ENCODE measurements around the gene CMTM7.
A peak's percentile ranks its signal among the peaks of the same experiment; 100 is the strongest.

Gene CMTM7

DNA sequence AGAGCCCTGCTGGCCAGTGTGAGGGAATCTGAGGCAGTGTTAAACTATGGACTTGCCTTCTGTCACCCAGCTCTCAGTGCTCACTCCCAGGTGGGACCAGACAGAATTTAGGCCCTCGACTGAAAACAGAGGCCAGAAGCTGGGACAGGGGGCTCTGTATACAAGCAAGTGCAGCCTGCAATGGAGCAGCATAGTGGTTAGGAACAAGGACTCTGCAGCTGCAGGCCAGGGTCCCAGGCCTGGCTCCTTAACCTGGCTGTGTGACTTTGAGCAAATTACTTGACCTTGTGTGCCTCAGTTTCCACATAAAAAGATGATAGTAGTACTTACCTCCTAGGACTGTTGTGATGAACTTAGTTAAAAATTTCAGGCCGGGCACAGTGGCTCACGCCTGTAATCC lies 39.8 kb downstream of the CMTM7 start:
- H3K4me3 ChIP-seq (ENCODE audit: low read depth, low read length): no peak overlapping the region
- no peak for DNase-seq (ENCODE audit: low read depth)
- TF ChIP-seq, protein P1, sequence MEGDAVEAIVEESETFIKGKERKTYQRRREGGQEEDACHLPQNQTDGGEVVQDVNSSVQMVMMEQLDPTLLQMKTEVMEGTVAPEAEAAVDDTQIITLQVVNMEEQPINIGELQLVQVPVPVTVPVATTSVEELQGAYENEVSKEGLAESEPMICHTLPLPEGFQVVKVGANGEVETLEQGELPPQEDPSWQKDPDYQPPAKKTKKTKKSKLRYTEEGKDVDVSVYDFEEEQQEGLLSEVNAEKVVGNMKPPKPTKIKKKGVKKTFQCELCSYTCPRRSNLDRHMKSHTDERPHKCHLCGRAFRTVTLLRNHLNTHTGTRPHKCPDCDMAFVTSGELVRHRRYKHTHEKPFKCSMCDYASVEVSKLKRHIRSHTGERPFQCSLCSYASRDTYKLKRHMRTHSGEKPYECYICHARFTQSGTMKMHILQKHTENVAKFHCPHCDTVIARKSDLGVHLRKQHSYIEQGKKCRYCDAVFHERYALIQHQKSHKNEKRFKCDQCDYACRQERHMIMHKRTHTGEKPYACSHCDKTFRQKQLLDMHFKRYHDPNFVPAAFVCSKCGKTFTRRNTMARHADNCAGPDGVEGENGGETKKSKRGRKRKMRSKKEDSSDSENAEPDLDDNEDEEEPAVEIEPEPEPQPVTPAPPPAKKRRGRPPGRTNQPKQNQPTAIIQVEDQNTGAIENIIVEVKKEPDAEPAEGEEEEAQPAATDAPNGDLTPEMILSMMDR (conservative IDR thresholded peaks at IDR 0.05; ENCODE audit: low read depth, low read length): no peak

DNA sequence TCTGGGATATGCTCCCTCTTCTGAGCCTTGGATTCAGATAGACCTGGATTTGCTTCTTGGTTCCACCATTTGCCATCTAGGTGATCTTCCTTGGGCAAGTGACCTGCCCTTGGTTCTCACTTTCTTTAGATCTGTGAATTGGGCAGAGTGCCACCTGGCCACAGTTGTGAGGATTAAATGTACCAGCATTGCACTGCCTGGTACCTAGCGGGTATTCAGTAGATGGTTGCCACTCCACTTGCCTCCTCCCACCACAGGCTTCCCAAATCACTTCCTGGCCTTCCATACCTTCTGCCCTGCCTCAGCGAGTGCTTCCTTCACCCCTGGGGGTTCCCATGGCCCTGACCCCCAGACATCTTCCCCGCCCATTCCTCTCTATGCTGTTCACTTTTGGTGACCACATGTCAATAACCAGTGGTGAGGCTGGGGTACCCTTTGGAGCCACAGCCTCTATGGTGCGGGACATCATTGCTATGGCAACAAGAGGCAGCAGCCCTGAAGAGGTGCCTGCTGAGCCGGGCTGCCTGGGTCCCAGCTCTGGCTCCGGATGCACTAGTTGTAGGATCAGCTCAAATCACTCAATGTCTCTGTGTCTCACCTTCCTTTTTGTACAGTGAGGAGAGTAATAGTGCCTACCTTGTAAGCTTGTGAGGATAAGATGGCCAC lies 40.5 kb downstream of the CMTM7 start:
- H3K4me3 ChIP-seq (ENCODE audit: low read depth, low read length): no peak overlapping the region
- TF ChIP-seq, protein P1 (conservative IDR thresholded peaks at IDR 0.05; ENCODE audit: low read depth, low read length): no peak
- no peak for DNase-seq (ENCODE audit: low read depth)

DNA sequence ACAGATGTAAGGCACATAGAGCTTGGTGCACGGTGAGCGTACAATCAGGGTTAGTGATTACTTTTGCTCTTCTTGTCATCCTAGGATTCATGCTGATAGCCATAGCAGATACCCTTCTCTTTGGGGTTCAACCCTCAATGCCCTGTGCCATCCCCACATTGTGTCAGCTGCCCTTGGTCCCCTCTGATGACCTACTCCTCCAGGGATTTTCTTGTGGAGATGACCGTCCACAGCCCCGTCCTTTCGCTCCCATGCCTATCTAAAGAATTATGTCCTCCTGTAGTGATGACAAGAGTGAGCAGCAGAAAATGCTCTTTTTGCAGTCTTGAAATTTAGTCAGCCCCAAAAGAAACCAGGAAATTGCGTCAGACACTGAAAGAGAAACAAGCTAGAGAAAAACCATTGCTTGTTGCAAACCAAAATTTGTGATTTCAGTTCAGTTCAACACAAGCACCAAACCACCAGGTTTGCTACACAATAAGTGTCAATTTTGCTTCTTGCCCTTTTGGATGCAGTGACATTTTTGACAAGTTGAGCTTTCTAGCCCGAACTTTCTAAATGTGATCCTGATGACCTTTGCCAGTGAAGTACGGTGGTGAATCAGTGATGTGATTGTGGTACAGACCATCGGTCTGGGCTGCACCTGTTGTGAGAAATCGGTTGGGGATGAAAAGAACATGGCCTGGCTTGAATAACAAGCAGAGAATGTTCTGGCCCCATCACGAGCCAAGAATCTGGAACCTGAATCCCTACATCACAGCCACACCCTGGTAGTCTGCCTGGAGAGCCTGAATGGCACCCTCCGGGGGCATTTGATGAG lies 41.3 kb downstream of the CMTM7 start:
- no peak overlapping the region for H3K4me3 ChIP-seq (ENCODE audit: low read depth, low read length)
- TF ChIP-seq, protein P1 (conservative IDR thresholded peaks at IDR 0.05; ENCODE audit: low read depth, low read length): no peak
- peak; percentile 51 for DNase-seq (ENCODE audit: low read depth)

DNA sequence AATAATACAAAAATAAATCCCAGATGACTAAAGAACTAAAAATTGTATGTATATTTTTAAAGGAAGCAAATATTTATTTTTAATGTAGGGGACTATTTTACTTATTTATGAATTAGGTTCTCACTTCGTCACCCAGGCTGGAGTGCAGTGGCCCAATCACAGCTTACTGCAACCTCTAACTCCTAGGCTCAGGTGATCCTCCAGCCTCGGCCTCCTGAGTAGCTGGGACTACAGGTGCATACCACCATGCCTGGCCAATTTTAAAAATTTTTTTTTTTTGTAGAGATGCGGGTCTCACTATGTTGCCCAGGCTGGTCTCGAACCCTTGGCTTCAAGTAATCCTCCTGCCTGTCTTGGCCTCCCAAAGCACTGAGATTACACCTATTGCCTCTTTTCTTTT lies 42.6 kb downstream of the CMTM7 start:
- H3K4me3 ChIP-seq (ENCODE audit: low read depth, low read length): no peak overlapping the region
- TF ChIP-seq, protein P1 (conservative IDR thresholded peaks at IDR 0.05; ENCODE audit: low read depth, low read length): no peak
- DNase-seq (ENCODE audit: low read depth): no peak

DNA sequence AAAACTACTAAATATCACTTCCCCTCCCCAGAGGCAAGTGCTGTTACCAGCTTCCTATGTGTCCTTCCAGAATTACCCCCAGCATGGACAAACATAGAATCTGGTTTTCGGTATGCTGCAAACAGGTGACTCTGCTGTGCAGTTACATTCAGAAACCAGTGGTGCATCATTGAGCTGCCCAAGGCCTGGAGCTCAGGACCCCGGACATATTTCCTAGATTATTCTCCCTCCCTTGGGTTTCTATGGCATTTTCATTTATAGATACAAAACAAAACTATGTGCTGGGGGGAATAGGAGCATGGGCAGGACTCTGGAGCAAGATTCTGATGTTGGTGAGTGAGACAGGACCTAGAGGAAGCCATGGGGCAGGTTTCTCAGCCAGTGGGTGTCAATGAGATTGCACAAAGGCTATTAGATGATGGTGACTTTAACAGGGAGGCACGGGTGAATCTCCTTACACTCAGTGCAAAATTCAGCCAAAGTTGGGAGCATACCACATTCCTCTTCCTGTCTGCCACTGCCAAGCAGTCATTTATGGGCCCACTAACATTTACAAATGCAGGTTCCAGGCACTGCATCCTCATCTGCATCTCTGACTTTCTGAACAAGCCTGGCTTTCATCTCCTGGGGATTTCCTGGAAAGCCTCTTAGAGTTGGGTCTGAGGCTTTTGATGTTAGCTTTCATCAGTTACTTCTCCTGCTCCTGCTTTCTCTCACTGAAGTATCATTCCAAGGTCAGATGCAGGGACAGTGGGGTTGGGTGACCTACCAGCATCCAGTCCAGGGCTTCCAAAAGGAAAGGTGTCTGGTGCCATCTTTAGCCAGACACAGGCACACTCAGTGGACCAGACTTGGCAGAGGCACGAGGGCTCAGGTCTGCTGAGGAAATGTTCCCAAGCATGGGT lies 44.5 kb downstream of the CMTM7 start:
- TF ChIP-seq, protein P1 (conservative IDR thresholded peaks at IDR 0.05; ENCODE audit: low read depth, low read length): no peak
- no peak overlapping the region for H3K4me3 ChIP-seq (ENCODE audit: low read depth, low read length)
- DNase-seq (ENCODE audit: low read depth): no peak

DNA sequence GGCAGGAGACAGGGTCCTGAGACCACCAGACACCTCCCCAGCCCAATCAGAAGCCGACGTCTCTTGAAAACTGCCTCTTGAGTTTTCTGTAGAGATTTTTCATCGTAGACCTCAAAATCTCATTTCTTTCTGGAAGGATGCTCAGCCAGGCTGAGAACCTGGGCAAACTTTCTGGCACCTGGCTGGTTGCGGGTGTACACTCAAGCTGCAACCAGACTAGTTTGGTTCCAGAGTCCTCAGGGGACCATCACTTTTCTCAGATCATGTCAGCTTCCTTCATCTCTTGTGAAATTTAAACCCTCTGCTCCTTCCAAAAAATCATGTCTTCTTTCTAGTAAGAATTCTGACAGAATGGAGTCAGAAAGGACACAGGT lies 45.1 kb downstream of the CMTM7 start:
- no peak overlapping the region for H3K4me3 ChIP-seq (ENCODE audit: low read depth, low read length)
- TF ChIP-seq, protein P1 (conservative IDR thresholded peaks at IDR 0.05; ENCODE audit: low read depth, low read length): no peak
- DNase-seq (ENCODE audit: low read depth): no peak

Data from choroid plexus epithelial cell (primary cell).